Measurements from ENCODE around the gene TUBB3.

Gene TUBB3

DNA sequence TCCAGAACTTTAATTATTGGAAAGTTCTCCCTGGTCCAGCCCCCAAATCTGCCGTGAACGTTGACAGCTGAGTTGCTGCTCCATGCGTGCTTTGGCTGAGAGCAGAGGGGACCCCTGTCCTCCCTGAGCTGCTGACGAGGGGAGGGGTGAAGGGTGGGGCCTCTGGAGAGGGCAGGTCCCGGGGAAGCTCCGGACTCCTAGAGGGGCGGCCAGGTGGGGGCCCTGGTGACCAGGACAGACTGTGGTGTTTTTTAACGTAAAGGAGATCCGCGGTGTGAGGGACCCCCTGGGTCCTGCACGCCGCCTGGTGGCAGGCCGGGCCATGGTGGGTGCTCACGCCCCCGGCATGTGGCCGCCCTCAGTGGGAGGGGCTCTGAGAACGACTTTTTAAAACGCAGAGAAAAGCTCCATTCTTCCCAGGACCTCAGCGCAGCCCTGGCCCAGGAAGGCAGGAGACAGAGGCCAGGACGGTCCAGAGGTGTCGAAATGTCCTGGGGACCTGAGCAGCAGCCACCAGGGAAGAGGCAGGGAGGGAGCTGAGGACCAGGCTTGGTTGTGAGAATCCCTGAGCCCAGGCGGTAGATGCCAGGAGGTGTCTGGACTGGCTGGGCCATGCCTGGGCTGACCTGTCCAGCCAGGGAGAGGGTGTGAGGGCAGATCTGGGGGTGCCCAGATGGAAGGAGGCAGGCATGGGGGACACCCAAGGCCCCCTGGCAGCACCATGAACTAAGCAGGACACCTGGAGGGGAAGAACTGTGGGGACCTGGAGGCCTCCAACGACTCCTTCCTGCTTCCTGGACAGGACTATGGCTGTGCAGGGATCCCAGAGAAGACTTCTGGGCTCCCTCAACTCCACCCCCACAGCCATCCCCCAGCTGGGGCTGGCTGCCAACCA is 4.4 kb upstream of the TUBB3 start, which contains the start of gene MC1R:
Gene MC1R, plus strand, starts transcription at position 410 of the 895 bp plus-strand sequence. Its CDS starts 397 bp downstream, at position 807.
- ChIA-PET CTCF (interaction anchor here (0.9 to 2.7 kb wide), 7 partner anchors 9 to 1181 kb away, joined by 3 to 26 read pairs (median 4); no protein-coding TSS in a partner anchor), POLR2A (interaction anchor here (1.0 kb wide), 1 partner anchor 46 kb away, joined by 10 read pairs; the partner anchor contains the start of gene TCF25)
- TF ChIP-seq, protein P1, sequence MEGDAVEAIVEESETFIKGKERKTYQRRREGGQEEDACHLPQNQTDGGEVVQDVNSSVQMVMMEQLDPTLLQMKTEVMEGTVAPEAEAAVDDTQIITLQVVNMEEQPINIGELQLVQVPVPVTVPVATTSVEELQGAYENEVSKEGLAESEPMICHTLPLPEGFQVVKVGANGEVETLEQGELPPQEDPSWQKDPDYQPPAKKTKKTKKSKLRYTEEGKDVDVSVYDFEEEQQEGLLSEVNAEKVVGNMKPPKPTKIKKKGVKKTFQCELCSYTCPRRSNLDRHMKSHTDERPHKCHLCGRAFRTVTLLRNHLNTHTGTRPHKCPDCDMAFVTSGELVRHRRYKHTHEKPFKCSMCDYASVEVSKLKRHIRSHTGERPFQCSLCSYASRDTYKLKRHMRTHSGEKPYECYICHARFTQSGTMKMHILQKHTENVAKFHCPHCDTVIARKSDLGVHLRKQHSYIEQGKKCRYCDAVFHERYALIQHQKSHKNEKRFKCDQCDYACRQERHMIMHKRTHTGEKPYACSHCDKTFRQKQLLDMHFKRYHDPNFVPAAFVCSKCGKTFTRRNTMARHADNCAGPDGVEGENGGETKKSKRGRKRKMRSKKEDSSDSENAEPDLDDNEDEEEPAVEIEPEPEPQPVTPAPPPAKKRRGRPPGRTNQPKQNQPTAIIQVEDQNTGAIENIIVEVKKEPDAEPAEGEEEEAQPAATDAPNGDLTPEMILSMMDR (IDR thresholded peaks at IDR 0.05; ENCODE audit: control extremely low read depth, extremely low read depth, low read depth, missing control alignments) = peak; percentile 45
- DNase-seq (ENCODE audit: extremely low spot score) = peak; percentile 59

DNA sequence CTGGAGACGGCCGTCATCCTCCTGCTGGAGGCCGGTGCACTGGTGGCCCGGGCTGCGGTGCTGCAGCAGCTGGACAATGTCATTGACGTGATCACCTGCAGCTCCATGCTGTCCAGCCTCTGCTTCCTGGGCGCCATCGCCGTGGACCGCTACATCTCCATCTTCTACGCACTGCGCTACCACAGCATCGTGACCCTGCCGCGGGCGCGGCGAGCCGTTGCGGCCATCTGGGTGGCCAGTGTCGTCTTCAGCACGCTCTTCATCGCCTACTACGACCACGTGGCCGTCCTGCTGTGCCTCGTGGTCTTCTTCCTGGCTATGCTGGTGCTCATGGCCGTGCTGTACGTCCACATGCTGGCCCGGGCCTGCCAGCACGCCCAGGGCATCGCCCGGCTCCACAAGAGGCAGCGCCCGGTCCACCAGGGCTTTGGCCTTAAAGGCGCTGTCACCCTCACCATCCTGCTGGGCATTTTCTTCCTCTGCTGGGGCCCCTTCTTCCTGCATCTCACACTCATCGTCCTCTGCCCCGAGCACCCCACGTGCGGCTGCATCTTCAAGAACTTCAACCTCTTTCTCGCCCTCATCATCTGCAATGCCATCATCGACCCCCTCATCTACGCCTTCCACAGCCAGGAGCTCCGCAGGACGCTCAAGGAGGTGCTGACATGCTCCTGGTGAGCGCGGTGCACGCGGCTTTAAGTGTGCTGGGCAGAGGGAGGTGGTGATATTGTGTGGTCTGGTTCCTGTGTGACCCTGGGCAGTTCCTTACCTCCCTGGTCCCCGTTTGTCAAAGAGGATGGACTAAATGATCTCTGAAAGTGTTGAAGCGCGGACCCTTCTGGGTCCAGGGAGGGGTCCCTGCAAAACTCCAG is 3.4 kb upstream of the TUBB3 start:
- CTCF ChIA-PET = interaction anchor here (1.8 to 2.7 kb wide), 2 partner anchors 10 to 13 kb away, joined by 4 to 26 read pairs; no protein-coding TSS in a partner anchor
- TF ChIP-seq, protein P1 (IDR thresholded peaks at IDR 0.05; ENCODE audit: control extremely low read depth, extremely low read depth, low read depth, missing control alignments) = no peak
- no peak for DNase-seq (ENCODE audit: extremely low spot score)
- POLR2A ChIA-PET = no interaction called here

DNA sequence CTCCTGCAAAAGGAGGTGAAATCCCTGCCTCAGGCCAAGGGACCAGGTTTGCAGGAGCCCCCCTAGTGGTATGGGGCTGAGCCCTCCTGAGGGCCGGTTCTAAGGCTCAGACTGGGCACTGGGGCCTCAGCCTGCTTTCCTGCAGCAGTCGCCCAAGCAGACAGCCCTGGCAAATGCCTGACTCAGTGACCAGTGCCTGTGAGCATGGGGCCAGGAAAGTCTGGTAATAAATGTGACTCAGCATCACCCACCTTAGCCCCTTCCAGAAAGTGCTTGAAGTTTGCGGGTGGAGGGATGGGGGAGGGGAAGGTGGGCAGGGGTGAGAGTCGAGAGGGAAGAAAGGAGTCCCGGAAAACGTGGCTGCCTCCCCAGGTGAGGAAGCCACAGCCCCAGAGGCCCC is 2.4 kb upstream of the TUBB3 start:
- ChIA-PET POLR2A (no interaction called here), CTCF (no interaction called here)
- DNase-seq (ENCODE audit: extremely low spot score) = no peak
- TF ChIP-seq, protein P1 (IDR thresholded peaks at IDR 0.05; ENCODE audit: control extremely low read depth, extremely low read depth, low read depth, missing control alignments) = no peak

DNA sequence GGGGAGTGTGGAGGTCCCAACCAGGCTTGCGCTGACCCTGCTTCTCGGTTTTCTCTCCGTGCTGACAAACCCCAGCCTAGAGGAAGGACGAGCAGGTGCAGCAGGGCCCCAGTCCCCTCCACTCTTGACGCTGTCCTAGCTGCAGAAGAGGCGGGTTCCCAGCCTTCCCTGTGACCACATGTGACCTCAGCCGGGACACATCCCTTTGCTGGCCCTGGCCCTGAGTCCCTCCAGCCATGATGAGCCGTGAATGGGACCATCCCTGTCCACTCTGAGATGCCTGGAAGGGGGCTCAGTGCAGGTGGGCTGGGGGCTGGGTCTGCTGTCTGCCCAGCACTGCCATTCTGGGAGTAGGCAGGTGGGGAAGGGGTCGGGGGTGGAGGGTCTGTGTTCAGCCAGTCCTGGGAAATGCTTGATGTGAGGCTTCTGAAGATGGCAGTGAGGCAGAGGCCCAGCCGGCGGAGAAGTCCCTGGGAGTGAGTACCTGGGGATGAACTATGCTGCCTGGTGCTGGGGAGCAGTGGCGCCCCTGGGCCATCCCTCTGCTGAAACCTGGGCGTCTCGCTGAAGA is 1.9 kb upstream of the TUBB3 start:
- CTCF ChIA-PET = interaction anchor here (1.2 to 2.7 kb wide), 2 partner anchors 11 to 21 kb away, joined by 3 to 15 read pairs; no protein-coding TSS in a partner anchor
- TF ChIP-seq, protein P1 (IDR thresholded peaks at IDR 0.05; ENCODE audit: control extremely low read depth, extremely low read depth, low read depth, missing control alignments) = no peak
- POLR2A ChIA-PET = no interaction called here
- DNase-seq (ENCODE audit: extremely low spot score) = no peak

DNA sequence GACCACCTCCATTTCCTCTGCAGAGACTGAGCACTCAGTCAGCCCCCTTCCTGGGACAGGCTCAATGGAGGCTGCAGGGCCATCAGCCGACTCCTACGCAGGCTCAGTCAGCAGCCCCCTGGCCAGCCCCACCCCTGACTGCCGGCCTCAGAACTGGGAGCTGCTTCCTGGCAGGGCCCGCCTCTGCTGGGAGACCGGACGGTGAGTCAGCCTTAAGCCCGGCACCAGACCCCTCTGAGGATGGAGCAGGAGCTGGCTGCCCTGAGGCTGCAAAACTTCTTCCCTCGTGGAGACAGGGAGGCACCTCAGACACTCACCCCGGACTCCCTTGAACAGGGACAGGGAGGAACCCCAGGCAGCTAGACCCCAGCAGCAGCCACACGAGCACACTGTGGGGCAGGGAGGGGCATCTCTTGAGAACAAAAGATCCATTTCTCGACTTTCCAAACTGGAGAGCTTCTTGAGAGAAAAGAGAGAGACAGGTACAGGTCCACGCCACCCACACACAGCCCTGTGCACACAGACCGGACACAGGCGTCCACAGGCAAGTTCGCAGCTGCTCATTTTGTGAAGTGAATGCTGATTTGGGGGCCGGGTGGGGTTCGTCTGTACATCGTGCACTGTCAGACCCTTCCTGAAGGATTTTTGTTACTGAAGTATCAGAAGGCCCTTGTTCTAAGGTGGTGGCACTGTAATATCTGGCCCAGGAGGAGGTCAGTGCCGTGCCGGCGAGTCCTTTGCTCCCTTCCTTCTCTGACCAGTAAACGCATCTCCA is 1.3 kb upstream of the TUBB3 start:
- POLR2A ChIA-PET = no interaction called here
- DNase-seq (ENCODE audit: extremely low spot score) = no peak
- TF ChIP-seq, protein P1 (IDR thresholded peaks at IDR 0.05; ENCODE audit: control extremely low read depth, extremely low read depth, low read depth, missing control alignments) = no peak
- CTCF ChIA-PET = interaction anchor here (1.2 to 2.7 kb wide), 3 partner anchors 12 to 20 kb away, joined by 3 to 15 read pairs (median 4); no protein-coding TSS in a partner anchor
